Hepatocyte (in vitro differentiated cells): ENCODE results near the gene JAKMIP1. TPM values are rescaled to one million over a fixed set of nuclear protein-coding genes. Genes with fewer than 3 reads are reported as not detected.

ENCODE experiments used
- DNase-seq: peaks from one replicate; pipeline ENCODE4 v3.0.0-alpha.2; 2016; ENCODE audit warnings: low spot score
- H2AFZ ChIP-seq: fragments of 200-600 bp; sonication (generic); 2 replicates; pipeline ENCODE4 v1.6.0; 2016; ENCODE audit warnings: antibody characterized with exemption, mild to moderate bottlenecking
- H3K27ac ChIP-seq: fragments of 200-600 bp; sonication (generic); 2 replicates; pipeline ENCODE4 v1.5.1; 2016; ENCODE audit warnings: mild to moderate bottlenecking
- H3K27me3 ChIP-seq: fragments of 200-600 bp; sonication (generic); 2 replicates; pipeline ENCODE4 v1.6.1; 2016
- H3K36me3 ChIP-seq: fragments of 200-600 bp; sonication (generic); replicated peaks from 2 replicates; pipeline ENCODE4 v1.5.1; 2016; ENCODE audit warnings: low read depth; ENCODE audit not compliant: insufficient read depth
- H3K4me1 ChIP-seq: fragments of 200-600 bp; sonication (generic); 2 replicates; pipeline ENCODE4 v1.5.1; 2016; ENCODE audit warnings: mild to moderate bottlenecking, moderate library complexity; ENCODE audit not compliant: insufficient read depth
- H3K4me2 ChIP-seq: fragments of 200-600 bp; sonication (generic); 2 replicates; pipeline ENCODE4 v1.6.0; 2016
- H3K4me3 ChIP-seq: fragments of 200-600 bp; sonication (generic); 2 replicates; pipeline ENCODE4 v1.5.1; 2016; ENCODE audit warnings: mild to moderate bottlenecking
- H3K79me2 ChIP-seq: fragments of 200-600 bp; sonication (generic); 2 replicates; pipeline ENCODE4 v1.6.0; 2017; ENCODE audit warnings: mild to moderate bottlenecking
- H3K9me2 ChIP-seq: fragments of 200-600 bp; sonication (generic); replicated peaks from 2 replicates; pipeline ENCODE4 v1.6.0; 2017; ENCODE audit warnings: mild to moderate bottlenecking; ENCODE audit not compliant: insufficient read depth
- H3K9me3 ChIP-seq: fragments of 200-600 bp; sonication (generic); 2 replicates; pipeline ENCODE4 v1.5.1; 2016; ENCODE audit warnings: low read depth, mild to moderate bottlenecking
- H4K20me1 ChIP-seq: fragments of 200-600 bp; sonication (generic); 2 replicates; pipeline ENCODE4 v1.6.0; 2016; ENCODE audit warnings: mild to moderate bottlenecking; ENCODE audit not compliant: insufficient read depth, poor library complexity, severe bottlenecking
- CTCF ChIP-seq: fragments of 200-600 bp; sonication (generic); IDR thresholded peaks from 2 replicates; pipeline ENCODE4 v1.5.1; 2016; ENCODE audit warnings: antibody characterized with exemption, mild to moderate bottlenecking; ENCODE audit not compliant: poor library complexity
- EZH2 ChIP-seq: fragments of 200-600 bp; sonication (generic); IDR thresholded peaks from 2 replicates; pipeline ENCODE4 v1.6.1; 2016; ENCODE audit warnings: antibody characterized with exemption, mild to moderate bottlenecking, borderline replicate concordance
- EZH2phosphoT487 ChIP-seq: fragments of 200-600 bp; sonication (generic); IDR thresholded peaks from one replicate; pipeline ENCODE4 v1.6.1; 2018; ENCODE audit warnings: antibody characterized with exemption, mild to moderate bottlenecking, low read depth, moderate library complexity; ENCODE audit not compliant: unreplicated experiment, severe bottlenecking
- WGBS: methylation state at CpG from one replicate; pipeline ENCODE4 v1.1.6; 2016; ENCODE audit warnings: low lambda C conversion rate; ENCODE audit errors: missing lambda C conversion rate; 5-methylcytosine and 5-hydroxymethylcytosine counted together
- polyA plus RNA-seq: library from polyadenylated mRNA; unstranded; fragments of >200 nt; fragmentation: Nextera tagmentation; extraction: Ambion mirVana; gene quantifications from 2 replicates; pipeline ENCODE4 v1.2.1, GENCODE V29; 2016
- total RNA-seq: library from RNA; depleted of rRNA; stranded (reverse); fragments of >200 nt; gene quantifications from 2 replicates; pipeline ENCODE4 v1.2.3, GENCODE V29; 2014

JAKMIP1 gene
- total and polyA plus RNA-seq, 2 experiments from 2014 or later = not detected

- DNase-seq = no peak
- WGBS = 91% methylated on average over 20 of the region's 20 CpGs
- Histone ChIP-seq H2AFZ (no peak overlapping the region), H3K4me3 (no peak overlapping the region), H3K4me2 (no peak overlapping the region), H3K36me3 (no peaks in the 10 kb centered on the region), H3K4me1 (no peaks in the 10 kb centered on the region), H3K27ac (no peak overlapping the region), H3K27me3 (no peaks in the 10 kb centered on the region), H4K20me1 (no peaks in the 10 kb centered on the region), H3K9me3 (no peaks in the 10 kb centered on the region), H3K9me2 (no peaks in the 10 kb centered on the region), H3K79me2 (no peaks in the 10 kb centered on the region)
- TF ChIP-seq EZH2 (no peak), EZH2phosphoT487 (no peak), CTCF (no peak)
These were observed 178.3 kb downstream of the JAKMIP1 start for GRCh38 chr4:6021831-6022606.

- H3K27ac ChIP-seq = no peak overlapping the region
- H4K20me1 ChIP-seq = no peaks in the 10 kb centered on the region
- DNase-seq = no peak
- TF ChIP-seq EZH2phosphoT487 (no peak), CTCF (no peak), EZH2 (no peak)
- H3K4me2 ChIP-seq = no peak overlapping the region
- no peaks in the 10 kb centered on the region for H3K9me2 ChIP-seq
- H3K27me3 ChIP-seq = no peaks in the 10 kb centered on the region
- WGBS = 76% methylated on average over 7 of the region's 8 CpGs
- H3K36me3 ChIP-seq = no peaks in the 10 kb centered on the region
- no peaks in the 10 kb centered on the region for H3K9me3 ChIP-seq
- H3K79me2 ChIP-seq = no peaks in the 10 kb centered on the region
- no peak overlapping the region for H2AFZ ChIP-seq
- no peak overlapping the region for H3K4me3 ChIP-seq
- H3K4me1 ChIP-seq = no peaks in the 10 kb centered on the region
These were observed 179.7 kb downstream of the JAKMIP1 start for GRCh38 chr4:6020613-6021012.

- peak; percentile 86 for DNase-seq
- Histone ChIP-seq H3K27me3 (no peaks in the 10 kb centered on the region), H3K4me3 (no peak overlapping the region), H2AFZ (peak overlapping the region; percentile 51), H3K36me3 (no peaks in the 10 kb centered on the region), H4K20me1 (no peaks in the 10 kb centered on the region), H3K9me2 (no peaks in the 10 kb centered on the region), H3K4me2 (no peak overlapping the region), H3K4me1 (no peaks in the 10 kb centered on the region), H3K27ac (no peak overlapping the region), H3K9me3 (no peaks in the 10 kb centered on the region), H3K79me2 (no peaks in the 10 kb centered on the region)
- WGBS = 40% methylated on average over 22 of the region's 22 CpGs
- TF ChIP-seq CTCF (peak; percentile 84), EZH2 (no peak)
These were observed 180.8 kb downstream of the JAKMIP1 start for GRCh38 chr4:6019316-6020263.
